Measurements from ENCODE around the gene C1QTNF6.
"Not testable (repeated sequence)": the region's sequence is repeated elsewhere in the genome, so short reads cannot be mapped to it uniquely, and the experiment has no call there.

Gene C1QTNF6

DNA sequence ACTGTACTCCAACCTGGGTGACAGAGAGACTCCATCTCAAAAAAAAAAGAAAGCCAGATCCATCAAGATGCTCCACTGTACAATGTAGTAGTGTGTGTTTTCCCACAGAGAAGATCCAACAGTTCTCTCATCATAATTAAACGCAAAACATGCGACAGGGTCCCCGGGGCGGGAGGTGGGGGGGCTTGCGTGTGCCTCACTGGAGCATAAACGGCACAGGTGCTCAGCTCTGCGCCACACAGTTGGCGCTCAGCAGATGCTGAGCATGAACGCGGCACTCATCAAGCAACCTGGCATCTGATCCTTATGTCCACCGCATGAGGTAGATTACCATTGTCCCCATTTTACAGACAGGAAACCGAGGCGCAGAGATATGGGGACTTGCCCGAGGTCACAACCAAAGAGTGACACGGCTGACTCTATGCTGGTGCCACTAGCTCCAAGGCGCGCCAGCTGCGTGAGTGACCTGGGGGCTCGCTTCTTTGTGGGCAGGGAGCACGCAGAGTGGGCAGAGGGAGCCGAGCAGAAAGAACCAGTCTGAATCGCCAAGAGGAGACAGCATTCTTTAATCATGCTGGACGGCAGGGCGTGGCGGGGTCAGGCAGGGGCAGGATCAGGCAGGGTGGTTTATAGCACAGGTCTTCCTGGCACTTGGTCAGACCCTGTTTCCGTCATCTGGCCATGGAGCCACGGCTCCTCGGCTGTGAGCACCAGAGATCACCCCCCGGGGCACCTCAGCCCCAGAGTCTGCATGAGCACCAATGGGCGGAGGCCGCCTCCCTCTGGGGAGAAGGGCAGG lies 8.2 kb downstream of the C1QTNF6 start:
- in situ Hi-C loops (cut with HindIII; ENCODE audit: low pct_unique_long_range_greater_than_20kb, low sequenced_read_pairs): no loop called here
- no peak for DNase-seq (ENCODE audit: low read depth in 1 of 2, low spot score in 1 of 2)

DNA sequence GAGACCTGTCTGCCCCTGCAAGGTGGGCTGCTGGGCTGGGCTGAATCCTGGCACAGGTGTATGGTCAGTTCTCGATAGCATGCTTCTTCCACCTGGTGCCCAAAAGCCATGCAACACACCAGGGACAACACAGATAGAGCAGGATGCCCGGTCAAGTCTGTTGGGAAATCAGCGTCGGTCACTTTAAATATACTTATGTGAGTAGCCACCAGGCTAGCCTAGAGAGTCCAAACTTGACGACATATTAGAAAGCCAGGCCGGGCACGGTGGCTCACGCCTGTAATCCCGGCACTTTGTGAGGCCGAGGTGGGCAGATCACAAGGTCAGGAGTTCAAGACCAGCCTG lies 8.9 kb downstream of the C1QTNF6 start:
- no peak for TF ChIP-seq JUND (IDR thresholded peaks at IDR 0.05; ENCODE audit: low read depth)
- DNase-seq (ENCODE audit: low read depth in 1 of 2, low spot score in 1 of 2): no peak
- in situ Hi-C loops (cut with HindIII; ENCODE audit: low pct_unique_long_range_greater_than_20kb, low sequenced_read_pairs): no loop called here

More for the DNA sequence above, 8.2 kb downstream of the C1QTNF6 start:
- no peak for TF ChIP-seq JUND (IDR thresholded peaks at IDR 0.05; ENCODE audit: low read depth)

DNA sequence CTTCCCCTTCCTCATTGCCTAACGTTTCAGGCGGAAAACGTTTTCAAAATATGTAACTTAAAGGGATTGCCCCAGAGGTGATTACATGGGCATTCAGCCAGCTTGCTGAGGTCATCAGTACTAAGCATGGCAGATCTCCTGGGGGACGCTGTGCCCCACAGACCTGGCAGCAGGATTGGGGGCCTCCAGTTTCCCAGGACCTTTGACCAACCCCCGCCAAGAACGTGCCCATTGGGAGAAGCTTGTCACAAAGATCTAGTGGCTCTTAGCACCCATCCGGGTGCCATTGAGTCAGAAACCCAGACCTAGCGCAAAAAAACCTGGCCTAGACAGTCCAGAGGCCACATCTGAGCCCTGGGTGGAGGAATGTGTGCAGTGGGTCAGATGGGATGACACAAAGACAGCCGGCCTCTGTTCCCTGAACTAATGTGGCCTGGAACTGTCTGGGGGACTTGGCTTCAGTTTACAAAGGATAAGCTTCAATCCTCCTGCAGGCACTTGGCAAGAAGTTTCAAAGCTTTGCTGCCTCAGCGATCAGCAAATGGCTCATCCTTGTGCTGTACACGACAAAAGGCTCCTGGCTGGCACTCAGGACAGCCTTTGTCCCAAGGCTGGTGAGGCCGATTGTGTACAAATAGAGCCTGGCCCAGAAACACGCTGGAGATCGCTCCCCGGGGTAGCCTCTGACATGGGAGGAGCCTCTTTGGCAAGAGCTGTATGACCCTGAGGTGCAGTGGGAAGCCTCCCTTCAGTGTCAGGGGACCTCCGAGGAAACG lies 9.5 kb downstream of the C1QTNF6 start:
- no peak for DNase-seq (ENCODE audit: low read depth in 1 of 2, low spot score in 1 of 2)
- no peak for TF ChIP-seq JUND (IDR thresholded peaks at IDR 0.05; ENCODE audit: low read depth)
- in situ Hi-C loops (cut with HindIII; ENCODE audit: low pct_unique_long_range_greater_than_20kb, low sequenced_read_pairs): no loop called here

DNA sequence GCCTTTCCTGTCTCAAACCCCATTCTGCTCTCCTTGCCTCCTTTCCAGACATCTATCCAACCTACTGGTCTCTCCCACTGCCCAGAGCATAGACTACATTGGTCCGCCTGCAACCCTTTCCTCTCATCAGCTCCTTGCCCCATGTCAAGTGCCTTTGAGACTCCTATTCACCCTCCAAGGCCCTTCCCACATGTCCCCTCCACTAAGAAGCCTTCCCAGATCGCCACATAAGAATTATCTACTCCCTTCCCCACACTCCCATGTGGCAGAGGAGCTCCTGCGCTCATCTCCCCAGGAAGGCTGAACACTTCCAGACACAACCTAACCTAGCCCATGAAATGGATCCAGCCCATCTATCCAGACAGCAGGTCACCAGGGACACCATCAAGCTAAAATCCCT lies 10.3 kb downstream of the C1QTNF6 start:
- DNase-seq (ENCODE audit: low read depth in 1 of 2, low spot score in 1 of 2): no peak
- no peak for TF ChIP-seq JUND (IDR thresholded peaks at IDR 0.05; ENCODE audit: low read depth)
- in situ Hi-C loops (cut with HindIII; ENCODE audit: low pct_unique_long_range_greater_than_20kb, low sequenced_read_pairs): no loop called here

DNA sequence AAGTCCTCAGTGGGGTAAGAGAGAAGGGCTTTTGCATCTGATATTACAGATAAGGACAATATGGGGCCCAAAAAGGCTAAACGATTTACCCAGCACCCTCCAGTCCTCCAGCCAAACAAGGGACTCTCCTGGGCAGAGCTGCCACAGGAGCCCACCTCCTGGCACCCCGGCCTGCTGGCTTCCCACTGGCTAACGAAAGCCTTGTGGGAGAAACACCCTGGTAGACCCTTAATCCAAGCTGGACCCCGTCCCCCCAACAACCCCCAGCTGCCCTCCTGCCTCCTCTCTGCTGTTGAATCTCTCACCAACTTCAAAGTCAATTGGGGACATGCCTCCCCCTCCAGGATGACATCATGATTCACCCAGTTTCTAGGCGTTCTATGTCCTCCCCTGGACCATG lies 10.8 kb downstream of the C1QTNF6 start:
- in situ Hi-C loops (cut with HindIII; ENCODE audit: low pct_unique_long_range_greater_than_20kb, low sequenced_read_pairs): no loop called here
- no peak for TF ChIP-seq JUND (IDR thresholded peaks at IDR 0.05; ENCODE audit: low read depth)
- no peak for DNase-seq (ENCODE audit: low read depth in 1 of 2, low spot score in 1 of 2)

DNA sequence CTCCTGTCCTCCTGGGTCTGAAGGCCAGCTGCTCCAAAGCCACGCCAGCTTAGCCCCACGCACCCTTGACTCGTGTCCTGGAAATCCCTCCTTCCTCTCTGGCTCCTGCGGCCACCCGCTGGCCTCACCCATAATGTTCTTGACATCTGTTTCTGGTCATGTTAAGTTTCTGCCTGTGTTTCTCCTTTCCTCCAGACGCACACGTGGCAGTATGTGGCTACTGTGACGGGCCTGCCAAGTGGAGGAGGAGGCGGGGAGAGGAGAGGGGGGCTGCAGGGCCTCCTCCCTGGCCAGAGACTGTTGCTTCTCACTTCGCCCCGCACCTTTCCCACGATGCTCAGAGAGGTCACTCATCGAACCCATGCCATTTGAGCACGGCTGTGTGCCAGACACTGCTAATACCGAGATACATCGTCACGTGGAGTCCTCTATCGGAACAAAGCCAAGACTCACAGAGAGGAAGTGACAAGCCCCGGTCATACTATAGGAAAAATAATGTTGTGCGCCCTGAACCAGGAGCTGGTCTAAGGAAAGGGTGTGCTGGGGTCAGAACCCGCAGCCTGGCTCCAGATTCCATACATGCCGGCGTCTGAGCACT lies 11.5 kb downstream of the C1QTNF6 start:
- DNase-seq (ENCODE audit: low read depth in 1 of 2, low spot score in 1 of 2): no peak
- in situ Hi-C loops (cut with HindIII; ENCODE audit: low pct_unique_long_range_greater_than_20kb, low sequenced_read_pairs): no loop called here
- no peak for TF ChIP-seq JUND (IDR thresholded peaks at IDR 0.05; ENCODE audit: low read depth)

DNA sequence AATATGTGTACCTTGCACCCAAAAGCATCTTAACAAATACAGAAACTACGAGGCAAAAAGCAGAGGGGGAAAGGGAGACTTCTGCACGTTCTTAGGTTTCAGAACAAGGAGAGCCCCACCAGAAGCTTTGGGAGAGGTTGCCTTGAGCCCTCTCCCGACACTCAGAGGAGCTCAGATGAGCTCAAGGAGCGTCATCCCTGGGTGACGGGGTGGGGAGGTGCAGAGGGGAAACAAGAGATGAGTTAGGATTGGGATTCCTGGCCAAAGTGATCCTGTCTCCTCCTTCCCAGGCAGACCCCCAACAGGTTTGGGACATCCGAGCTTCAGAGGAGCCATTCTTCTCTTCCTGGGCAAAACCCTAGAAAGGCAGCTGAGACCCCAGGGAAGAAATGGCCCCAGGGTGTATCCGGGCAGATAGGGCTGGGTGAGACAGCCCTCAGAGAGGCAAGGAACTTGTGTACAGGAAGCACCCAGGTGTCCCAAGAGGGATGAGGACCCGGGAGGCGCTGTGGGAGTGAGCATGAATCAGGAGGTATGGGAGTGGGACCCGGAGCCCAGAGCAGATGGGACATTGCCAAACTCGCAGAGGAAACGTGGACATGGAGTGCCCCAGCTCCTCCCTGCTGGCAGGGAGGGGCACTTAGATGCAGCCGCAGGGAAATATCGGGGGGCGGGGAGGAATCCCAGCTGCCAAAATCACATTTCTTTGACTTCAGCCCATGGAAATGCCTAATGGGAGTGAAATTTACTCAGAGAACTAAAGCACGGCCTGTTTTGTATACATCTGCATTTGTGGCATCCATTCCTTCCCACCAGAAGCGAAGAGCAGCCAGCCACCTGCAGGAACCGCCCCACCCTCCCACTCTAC lies 12.4 kb downstream of the C1QTNF6 start:
- in situ Hi-C loops (cut with HindIII; ENCODE audit: low pct_unique_long_range_greater_than_20kb, low sequenced_read_pairs): no loop called here
- no peak for DNase-seq (ENCODE audit: low read depth in 1 of 2, low spot score in 1 of 2)
- TF ChIP-seq JUND (IDR thresholded peaks at IDR 0.05; ENCODE audit: low read depth): no peak

GRCh38 chr22:37174964-37175363 lies 13.1 kb downstream of the C1QTNF6 start:
- in situ Hi-C loops (cut with HindIII; ENCODE audit: low pct_unique_long_range_greater_than_20kb, low sequenced_read_pairs): no loop called here
- TF ChIP-seq JUND (IDR thresholded peaks at IDR 0.05; ENCODE audit: low read depth): no peak
- no peak for DNase-seq (ENCODE audit: low read depth in 1 of 2, low spot score in 1 of 2)

GRCh38 chr22:37173709-37174108 lies 14.3 kb downstream of the C1QTNF6 start:
- no peak for DNase-seq (ENCODE audit: low read depth in 1 of 2, low spot score in 1 of 2)
- in situ Hi-C loops (cut with HindIII; ENCODE audit: low pct_unique_long_range_greater_than_20kb, low sequenced_read_pairs): no loop called here
- TF ChIP-seq JUND (IDR thresholded peaks at IDR 0.05; ENCODE audit: low read depth): no peak

DNA sequence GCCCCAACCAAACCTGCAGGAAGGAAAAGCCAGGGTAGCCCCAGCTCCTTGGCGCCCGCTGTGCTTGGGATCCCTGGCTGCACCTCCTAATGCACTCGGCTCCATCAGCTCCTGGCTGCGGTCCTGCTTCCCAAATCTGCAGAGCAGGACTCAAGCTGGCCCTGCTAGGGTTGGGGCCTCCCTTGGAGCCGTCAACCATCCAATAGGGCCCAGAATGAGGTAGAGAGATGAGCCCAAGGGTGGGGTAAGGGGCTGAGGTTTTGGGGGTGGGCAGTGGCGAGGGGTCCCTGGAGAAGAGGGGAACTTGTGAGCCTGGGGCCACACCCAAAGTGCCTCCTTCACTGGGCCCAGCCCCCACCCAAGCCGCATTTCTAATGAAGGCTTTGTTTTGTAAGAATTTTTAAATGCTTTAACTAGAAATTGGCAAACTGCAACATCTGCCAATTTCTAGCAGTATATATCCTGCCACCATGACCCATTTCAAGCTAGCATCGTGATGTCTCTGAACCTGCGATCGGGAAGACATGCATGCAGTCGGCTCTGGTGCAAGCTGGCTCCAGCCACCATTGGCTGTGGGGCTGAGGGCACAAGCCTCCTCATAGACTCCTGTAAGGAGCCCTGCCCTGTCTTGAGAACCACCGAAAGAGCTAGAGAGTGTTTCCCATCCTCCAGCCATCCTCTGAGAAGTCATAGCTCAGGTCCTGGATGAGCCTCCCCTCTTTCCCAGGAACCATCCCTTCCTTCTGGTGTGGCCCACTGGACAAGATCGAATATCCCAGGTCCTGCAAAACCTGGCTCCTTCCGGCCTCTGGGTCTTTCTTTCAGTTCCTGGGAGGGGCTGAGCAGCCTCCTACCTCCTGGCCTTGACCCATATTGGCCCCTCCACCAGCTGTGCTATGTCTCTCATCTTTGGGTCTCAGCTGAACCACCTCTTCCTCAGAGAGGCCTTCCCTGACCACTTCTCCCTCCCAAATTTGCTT lies 15.5 kb downstream of the C1QTNF6 start:
- in situ Hi-C loops (cut with HindIII; ENCODE audit: low pct_unique_long_range_greater_than_20kb, low sequenced_read_pairs): no loop called here
- no peak for TF ChIP-seq JUND (IDR thresholded peaks at IDR 0.05; ENCODE audit: low read depth)
- no peak for DNase-seq (ENCODE audit: low read depth in 1 of 2, low spot score in 1 of 2)

GRCh38 chr22:37171662-37172061 lies 16.4 kb downstream of the C1QTNF6 start:
- in situ Hi-C loops (cut with HindIII; ENCODE audit: low pct_unique_long_range_greater_than_20kb, low sequenced_read_pairs): no loop called here
- no peak for TF ChIP-seq JUND (IDR thresholded peaks at IDR 0.05; ENCODE audit: low read depth)
- DNase-seq (ENCODE audit: low read depth in 1 of 2, low spot score in 1 of 2): no peak

DNA sequence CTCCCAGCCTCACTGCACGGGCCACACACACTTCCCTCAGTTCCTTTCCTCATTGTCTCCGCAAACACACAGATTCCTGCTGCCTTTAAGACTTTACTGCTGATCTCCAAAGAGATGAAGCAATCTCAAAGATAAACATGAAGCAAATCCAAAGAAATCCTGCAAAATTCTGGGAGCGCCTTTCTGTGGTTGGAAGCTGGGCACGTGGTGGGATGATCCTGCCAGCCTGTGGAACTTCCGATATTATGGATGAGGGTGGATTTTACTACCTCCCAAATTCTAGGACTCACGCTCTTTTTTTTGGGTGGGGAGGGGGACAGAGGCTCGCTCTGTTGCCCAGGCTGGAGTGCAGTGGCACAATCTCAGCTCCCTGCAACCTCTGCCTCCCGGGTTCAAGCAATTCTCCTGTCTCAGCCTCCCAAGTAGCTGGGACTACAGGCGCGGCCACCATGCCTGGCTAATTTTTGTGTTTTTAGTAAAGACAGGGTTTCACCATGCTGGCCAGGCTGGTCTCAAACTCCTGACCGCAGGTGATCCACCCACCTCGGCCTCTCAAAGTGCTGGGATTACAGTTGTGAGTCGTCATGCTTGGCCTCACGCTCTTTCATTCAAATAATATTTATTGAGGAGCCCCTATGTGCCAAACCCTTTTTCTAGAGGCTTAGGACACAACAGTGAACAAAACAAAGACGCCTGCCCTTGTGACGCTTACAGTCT lies 17.2 kb downstream of the C1QTNF6 start:
- in situ Hi-C loops (cut with HindIII; ENCODE audit: low pct_unique_long_range_greater_than_20kb, low sequenced_read_pairs); DNase-seq (ENCODE audit: low read depth in 1 of 2, low spot score in 1 of 2): not testable (repeated sequence)
